ENCODE measurements around the gene NCOR1. TPM values are rescaled to one million over a fixed set of nuclear protein-coding genes. Genes with fewer than 3 reads are reported as not detected.

The NCOR1 gene
- total and polyA plus RNA-seq, 10 of the 15 experiments (the other 5 are each of a cell fraction or from before 2014, with no cell fraction given), result 34.5 to 135 (median 82.9) TPM

DNA sequence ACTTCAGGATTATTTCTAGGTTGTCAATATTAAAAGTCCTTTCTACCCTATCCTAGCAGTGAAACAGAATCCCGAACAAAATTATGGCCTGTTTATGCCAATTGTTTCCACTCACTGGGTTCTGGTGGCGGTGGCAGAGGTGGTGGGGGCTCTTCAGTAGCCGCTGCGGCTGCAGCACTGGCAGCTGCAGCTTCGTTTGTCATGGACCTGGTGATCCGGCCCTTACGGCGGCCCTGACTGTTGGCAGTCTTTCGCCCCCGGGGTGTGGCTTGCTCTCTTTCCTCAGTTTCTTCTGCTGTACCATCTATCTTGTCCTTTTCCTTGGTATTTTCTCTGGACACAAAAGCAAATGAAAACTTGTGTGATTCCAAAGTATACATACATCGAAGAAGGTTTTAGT, 94.4 kb downstream of the NCOR1 start (continued):
- no peak for TF ChIP-seq CEBPZ (IDR thresholded peaks at IDR 0.05; ENCODE audit: low read depth, low read length)
- TF ChIP-seq SUPT20H (IDR thresholded peaks at IDR 0.05; ENCODE audit: borderline replicate concordance, control insufficient read depth, low read depth, low read length), result no peak
- TF ChIP-seq, protein P1, sequence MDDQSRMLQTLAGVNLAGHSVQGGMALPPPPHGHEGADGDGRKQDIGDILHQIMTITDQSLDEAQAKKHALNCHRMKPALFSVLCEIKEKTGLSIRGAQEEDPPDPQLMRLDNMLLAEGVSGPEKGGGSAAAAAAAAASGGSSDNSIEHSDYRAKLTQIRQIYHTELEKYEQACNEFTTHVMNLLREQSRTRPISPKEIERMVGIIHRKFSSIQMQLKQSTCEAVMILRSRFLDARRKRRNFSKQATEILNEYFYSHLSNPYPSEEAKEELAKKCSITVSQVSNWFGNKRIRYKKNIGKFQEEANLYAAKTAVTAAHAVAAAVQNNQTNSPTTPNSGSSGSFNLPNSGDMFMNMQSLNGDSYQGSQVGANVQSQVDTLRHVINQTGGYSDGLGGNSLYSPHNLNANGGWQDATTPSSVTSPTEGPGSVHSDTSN (IDR thresholded peaks at IDR 0.05; ENCODE audit: insufficient replicate concordance, low read depth, low read length), result no peak
- no peak for TF ChIP-seq RBBP5 (conservative IDR thresholded peaks at IDR 0.05)
- no peak for TF ChIP-seq SP1 (IDR thresholded peaks at IDR 0.05; ENCODE audit: low read depth, low read length)

- Histone ChIP-seq H3K4me2 (ENCODE audit: control insufficient read depth, insufficient read depth) (no peak overlapping the region), H4K20me1 (ENCODE audit: control insufficient read depth, insufficient read depth) (no peaks in the 10 kb centered on the region), H3K27me3 (replicated peaks in 1 of 2; ENCODE audit: control insufficient read depth in 2 of 2, insufficient read depth in 2 of 2, low read length in 1 of 2) (no peaks in the 10 kb centered on the region), H2AFZ (ENCODE audit: control insufficient read depth, low read depth, low read length) (no peak overlapping the region), H3K9me3 (replicated peaks; ENCODE audit: control insufficient read depth, insufficient read depth, low read length) (no peaks in the 10 kb centered on the region; the same call in 1 of the 3 replicates), H3K36me3 (ENCODE audit: control insufficient read depth in 2 of 2, insufficient read depth in 2 of 2, low read length in 1 of 2) (peaks cover 4 to 36% of the 10 kb centered on the region in 2 experiments), H3K9ac (ENCODE audit: control insufficient read depth, insufficient read depth, low read length) (no peak overlapping the region), H3K4me1 (ENCODE audit: control insufficient read depth, insufficient read depth, low read length) (no peaks in the 10 kb centered on the region), H3K79me2 (ENCODE audit: control insufficient read depth, insufficient read depth, low read length) (no peaks in the 10 kb centered on the region), H3K27ac (ENCODE audit: control insufficient read depth, insufficient read depth) (no peak overlapping the region), H3K4me3 (no peak overlapping the region)
- in situ Hi-C loops (cut with MboI) (no loop called here), intact Hi-C loops (cut with micrococcal nuclease; ENCODE audit: unreplicated experiment) (no loop called here)
- CTCF ChIA-PET, result interaction anchor here (0.6 kb wide), 1 partner anchor 11 kb away, joined by 3 read pairs; no protein-coding TSS in a partner anchor
- no TSS peak for BruUV-seq (replicated peaks)
- ATAC-seq (no peak), DNase-seq (ENCODE audit: low read depth, low spot score) (no peak), FAIRE-seq (no peak)
- SMC1A ChIA-PET (ENCODE audit: uncharacterized antibody, unreplicated experiment), result no interaction called here
- no peak for TF ChIP-seq CUX1 (IDR thresholded peaks at IDR 0.05; ENCODE audit: insufficient replicate concordance, low read depth, low read length)
- no peak for TF ChIP-seq TCF12 (IDR thresholded peaks at IDR 0.05; ENCODE audit: low read depth, low read length)
- no peak for TF ChIP-seq IRF4 (IDR thresholded peaks at IDR 0.05; ENCODE audit: low read depth, low read length)
- no peak for TF ChIP-seq DPF2 (IDR thresholded peaks at IDR 0.05)
- POLR2A ChIA-PET, result interaction anchor here (1.0 kb wide), 1 partner anchor 105 kb away, joined by 3 read pairs; no protein-coding TSS in a partner anchor
- RAD21 ChIA-PET (ENCODE audit: unreplicated experiment), result no interaction called here
- 100% methylated on average over 2 of the region's 2 CpGs for WGBS (ENCODE audit: insufficient coverage, insufficient replicate concordance, low lambda C conversion rate, missing lambda C conversion rate)
Measured at GRCh38 chr17:16117149-16117548, 98.2 kb downstream of the NCOR1 start.

Data from GM12878 (cell line).